Cardiac fibroblast (primary cell): ENCODE data around the gene FAM229B.

Experiments
- DNase-seq, 2 donors: peaks; one replicate each; pipeline versions ENCODE4 v3.0.0 to v3.0.0-alpha.2; 2010; ENCODE audit warnings: low read depth in 2 of 2
- H3K4me3 ChIP-seq, 2 donors: replicated peaks in 1 of 2; 1 replicate in 1 of 2; 2 replicates in 1 of 2; pipeline ENCODE4 v1.5.1; 2011; ENCODE audit warnings: low read depth in 2 of 2, low read length in 2 of 2, mild to moderate bottlenecking in 2 of 2, moderate library complexity in 1 of 2
- TF ChIP-seq, protein P1 (sequence below): IDR thresholded peaks from one replicate; pipeline ENCODE4 v1.5.1; 2011; ENCODE audit warnings: low read depth, mild to moderate bottlenecking, low read length, inconsistent platforms

Gene FAM229B

DNA sequence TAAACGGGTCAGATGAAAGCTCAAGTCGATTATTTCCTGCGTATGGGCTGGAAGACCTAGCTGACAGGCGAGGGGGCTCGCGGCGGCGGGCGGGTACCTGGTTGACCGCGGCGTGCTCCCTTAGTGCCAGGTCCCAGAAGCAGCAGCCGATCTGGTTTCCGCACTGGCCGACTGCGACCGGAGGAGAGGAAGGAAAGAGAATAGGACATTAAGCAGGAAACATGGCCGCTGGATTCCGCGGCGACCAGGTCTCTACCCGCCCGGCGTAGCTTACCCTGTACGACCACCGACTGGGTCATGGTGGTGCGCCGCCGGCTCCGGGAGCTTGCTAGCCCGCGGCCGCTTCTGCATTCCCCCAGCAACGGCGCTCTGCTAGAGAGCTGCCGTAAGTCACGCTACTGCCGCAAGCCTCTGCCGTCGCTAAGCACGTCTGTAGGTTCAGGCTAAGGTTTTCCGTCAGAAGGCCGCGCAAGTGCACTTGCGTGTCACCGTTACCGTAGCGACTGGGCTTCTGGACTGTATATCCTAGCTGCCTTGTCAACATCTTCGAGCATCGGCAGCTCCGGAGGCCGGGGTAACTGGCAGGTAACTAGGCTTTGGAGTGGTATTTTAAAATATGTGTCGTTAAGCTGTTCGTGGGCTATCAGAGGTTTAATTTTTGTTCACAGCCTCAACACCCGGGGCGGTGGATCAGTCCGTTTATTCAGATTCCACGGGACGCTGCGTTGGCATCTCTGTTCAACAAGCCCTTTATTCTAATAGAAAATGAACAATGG is at the start of gene FAM229B, which contains the start of gene TUBE1:
Gene FAM229B (plus strand): TSS at position 456 of the 776 bp plus-strand sequence. CDS start 11,693 bp downstream, outside the sequence.
Gene TUBE1 (minus strand): TSS at position 347 of the 776 bp plus-strand sequence. CDS start 48 bp downstream, at position 299.
- H3K4me3 ChIP-seq, result peak within 1 kb of the TSS; percentile 80 to 83
- DNase-seq, result peak; percentile 98 to 99
- TF ChIP-seq, protein P1, sequence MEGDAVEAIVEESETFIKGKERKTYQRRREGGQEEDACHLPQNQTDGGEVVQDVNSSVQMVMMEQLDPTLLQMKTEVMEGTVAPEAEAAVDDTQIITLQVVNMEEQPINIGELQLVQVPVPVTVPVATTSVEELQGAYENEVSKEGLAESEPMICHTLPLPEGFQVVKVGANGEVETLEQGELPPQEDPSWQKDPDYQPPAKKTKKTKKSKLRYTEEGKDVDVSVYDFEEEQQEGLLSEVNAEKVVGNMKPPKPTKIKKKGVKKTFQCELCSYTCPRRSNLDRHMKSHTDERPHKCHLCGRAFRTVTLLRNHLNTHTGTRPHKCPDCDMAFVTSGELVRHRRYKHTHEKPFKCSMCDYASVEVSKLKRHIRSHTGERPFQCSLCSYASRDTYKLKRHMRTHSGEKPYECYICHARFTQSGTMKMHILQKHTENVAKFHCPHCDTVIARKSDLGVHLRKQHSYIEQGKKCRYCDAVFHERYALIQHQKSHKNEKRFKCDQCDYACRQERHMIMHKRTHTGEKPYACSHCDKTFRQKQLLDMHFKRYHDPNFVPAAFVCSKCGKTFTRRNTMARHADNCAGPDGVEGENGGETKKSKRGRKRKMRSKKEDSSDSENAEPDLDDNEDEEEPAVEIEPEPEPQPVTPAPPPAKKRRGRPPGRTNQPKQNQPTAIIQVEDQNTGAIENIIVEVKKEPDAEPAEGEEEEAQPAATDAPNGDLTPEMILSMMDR, result peak; percentile 5

DNA sequence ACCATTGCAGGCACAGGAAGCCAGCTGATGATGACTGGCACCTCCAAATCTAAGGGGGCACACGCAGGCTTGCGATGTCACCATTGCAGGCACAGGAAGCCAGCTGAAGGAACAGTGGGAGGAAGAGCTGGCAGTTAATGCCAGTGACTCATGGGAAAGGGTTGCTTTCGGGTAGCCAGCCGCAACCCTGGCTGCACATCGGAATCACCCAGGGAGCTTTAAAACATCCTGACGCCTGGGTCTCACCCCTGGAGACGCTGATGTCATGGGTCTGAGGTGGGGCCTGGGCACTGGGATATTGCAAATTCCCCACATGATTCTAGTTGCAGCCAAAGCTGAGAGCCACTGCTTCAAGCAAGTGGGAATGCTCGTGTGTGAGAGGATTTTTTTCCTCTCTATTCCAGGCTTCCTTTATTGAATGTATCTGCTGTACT is 49.6 kb upstream of the FAM229B start:
- TF ChIP-seq, protein P1, result no peak
- no peak overlapping the region for H3K4me3 ChIP-seq
- peak; percentile 95 to 96 for DNase-seq

DNA sequence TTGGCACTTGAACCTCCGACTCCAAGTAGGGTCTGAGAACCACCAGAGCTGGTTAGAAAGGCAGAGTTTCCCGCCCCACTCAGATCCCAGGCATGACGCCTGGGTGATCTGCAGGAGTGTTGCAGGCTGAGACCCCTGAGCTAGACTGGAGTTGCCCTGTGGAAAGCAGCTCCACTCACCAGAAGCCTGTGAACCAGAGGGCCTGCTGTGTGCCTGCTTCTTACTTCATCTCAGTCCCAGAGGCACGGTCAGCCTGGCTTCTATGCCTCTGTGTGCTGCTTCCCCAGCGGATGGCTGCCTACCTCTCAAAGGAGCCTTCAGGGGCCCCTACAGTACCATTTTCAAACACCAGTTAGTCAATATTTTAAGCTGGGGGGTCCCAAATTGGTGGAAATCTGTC is 49.1 kb upstream of the FAM229B start:
- DNase-seq, result peak; percentile 34 to 45
- H3K4me3 ChIP-seq, result no peak overlapping the region
- TF ChIP-seq, protein P1, result no peak

DNA sequence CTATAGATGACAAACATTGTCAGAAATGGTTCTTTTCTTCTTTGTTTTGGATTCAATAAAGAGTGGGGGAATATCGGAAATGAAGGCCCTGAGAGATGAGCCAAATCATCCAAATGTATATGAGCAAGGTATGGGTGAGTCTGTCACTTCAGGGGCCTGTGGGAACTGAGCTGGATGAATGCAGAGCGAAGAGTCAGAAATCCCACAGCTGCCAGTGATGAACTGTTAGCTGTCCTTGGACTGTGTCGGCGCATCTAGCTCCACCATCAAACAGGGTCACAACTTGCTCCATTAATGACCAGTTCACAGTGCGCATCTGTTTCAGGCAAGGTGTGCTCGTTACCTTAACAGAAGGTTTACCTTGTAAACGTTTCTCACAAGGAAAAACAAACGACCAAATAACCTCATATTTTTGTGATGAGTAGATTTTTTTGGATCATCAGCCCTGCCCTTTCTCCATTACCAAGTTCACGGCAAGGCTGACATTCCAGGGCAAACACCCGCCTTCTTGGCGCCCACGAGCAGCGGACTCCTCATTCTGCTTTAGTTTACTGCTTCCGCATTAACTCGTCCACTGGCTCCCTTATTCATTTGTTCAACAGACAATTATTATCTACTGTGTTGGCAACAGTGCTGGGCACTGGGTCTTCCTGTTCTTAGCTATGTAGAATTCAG is 48.5 kb upstream of the FAM229B start:
- DNase-seq, result no peak
- no peak overlapping the region for H3K4me3 ChIP-seq
- TF ChIP-seq, protein P1, result no peak

GRCh38 chr6:112039431-112039770 is 48.0 kb upstream of the FAM229B start:
- no peak for DNase-seq
- TF ChIP-seq, protein P1, result no peak

DNA sequence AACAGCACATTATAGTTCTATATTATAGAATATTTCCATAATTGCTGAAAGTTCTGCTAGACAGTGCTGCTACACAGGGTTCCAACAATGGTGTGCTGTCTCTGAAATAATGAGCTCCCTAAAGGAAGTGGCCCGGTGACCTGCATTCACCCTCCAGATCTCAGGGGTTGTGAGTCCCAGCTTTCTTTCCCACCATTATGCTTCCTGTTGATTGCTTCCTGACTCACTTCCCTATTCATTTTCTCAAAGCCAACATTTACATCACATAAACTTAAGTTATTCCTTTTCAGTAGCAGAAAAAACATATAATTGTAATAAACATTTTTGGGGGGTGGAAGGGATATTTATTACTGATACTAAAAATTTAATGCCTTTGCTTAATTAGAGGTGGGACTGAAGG is 46.4 kb upstream of the FAM229B start:
- H3K4me3 ChIP-seq, result no peak overlapping the region
- DNase-seq, result peak in 1 of 2 donors; percentile 59
- TF ChIP-seq, protein P1, result no peak

More at GRCh38 chr6:112039431-112039770, 48.0 kb upstream of the FAM229B start:
- H3K4me3 ChIP-seq, result no peak overlapping the region
